DMS79 treated with DMSO at 0.1 percent for 48 hours (cell line): ENCODE data around the gene ITPK1.

Source experiments
- DNase-seq: peaks from one replicate; lab custom pipeline; 2025; lab: John Stamatoyannopoulos, UW

Gene ITPK1

DNA sequence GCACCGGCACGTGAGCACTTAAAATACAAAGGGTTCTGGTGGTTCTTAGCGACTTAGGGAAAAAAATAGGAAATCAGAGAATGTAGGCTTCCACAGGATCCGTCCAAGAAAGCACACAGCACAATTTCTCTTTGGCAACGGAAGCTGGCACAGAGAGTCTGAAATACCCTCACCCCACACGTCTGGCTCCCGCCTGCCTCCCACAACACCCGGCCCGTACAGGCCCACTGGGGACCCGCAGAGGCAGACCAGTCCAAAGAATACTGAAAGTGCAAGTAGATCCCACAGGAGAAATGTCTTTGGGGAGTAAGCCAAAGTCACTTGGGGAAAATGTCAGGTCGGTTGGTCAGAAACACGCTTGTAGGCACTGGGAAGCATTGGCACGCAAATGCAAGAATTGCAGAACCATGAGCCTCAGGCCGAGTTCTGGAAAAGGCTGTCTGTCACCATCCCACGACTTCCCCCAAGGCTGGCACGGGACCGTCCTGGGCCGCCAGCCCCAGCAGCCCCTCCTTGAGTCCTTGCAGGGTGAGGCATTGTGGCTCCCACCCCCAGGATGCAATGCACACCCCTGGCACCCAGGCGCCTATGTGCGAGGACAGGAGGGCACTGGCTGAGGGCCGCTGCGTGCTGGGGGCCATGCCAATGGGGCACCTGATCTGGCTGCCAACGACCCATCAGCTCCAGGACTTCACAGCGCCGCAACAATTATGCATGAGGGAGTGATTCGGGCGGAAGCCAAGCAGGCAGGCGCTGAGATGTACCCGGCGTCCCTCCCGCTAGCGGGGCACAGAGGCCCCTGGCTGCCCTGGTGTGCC lies 163.0 kb downstream of the ITPK1 start:
- no peak for DNase-seq

DNA sequence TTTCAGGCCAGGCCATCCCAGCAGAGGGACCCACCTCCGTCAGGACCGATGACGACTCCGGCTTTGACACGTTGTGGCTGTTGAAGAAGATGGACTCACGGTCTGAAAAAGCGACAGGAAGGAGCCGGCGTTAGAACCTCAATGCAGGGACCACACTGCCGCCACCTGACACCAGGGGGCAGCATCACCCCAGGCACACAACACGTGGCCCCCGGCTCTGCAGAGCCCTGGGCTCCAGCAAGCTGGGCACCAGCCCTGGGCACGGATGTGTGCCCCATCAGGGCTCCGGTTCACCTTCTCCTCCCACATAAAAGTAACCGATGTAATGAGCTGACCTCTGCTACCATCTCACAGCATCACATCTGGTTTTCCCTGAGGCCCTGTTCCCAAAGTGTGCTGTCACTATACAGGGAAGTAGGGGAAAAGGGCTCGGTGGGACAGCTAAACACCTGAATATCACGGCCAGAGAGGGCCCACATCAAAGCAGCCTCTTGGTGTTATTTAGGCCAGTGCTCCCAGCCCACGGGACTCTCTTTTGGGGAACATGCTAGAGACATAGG lies 163.7 kb downstream of the ITPK1 start:
- DNase-seq, result peak; percentile 73

DNA sequence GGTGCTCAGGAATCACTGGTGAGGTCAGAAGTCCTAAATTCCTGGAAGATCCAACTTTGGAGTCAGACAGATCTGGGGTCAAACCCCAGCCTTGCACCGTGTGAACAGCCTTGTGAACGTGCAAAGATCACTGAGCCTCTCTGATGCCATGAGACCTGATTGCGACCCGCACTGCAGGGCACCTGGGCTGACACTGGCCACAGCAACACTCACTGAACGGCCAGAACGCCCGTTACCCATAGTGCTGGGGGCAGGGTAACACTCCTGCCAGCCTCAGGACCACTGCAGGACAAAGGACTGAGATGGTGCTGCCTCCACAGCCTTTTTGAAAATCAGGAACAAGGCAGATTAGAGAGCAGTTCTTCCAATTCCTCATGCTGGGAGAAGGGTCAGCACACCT lies 164.5 kb downstream of the ITPK1 start:
- DNase-seq, result no peak

DNA sequence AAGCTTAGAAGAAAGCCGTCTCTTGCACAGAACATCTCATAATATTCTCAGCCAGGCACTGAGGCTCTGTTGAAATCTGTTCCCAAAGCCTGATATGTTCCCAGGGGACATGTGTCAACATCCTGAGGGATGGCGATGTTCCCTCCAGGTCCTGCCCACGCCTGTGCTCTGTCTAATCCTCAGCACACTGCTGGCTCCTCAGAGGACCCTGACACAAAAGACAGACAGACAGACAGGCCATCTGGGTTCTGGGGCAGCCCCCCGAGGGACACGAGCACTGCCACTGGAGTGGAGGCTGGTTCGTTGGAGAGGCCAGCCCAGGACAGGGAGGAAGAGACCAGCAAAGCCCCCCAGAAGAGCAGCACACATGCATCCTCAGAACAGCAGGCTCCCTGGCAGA lies 165.0 kb downstream of the ITPK1 start:
- no peak for DNase-seq

DNA sequence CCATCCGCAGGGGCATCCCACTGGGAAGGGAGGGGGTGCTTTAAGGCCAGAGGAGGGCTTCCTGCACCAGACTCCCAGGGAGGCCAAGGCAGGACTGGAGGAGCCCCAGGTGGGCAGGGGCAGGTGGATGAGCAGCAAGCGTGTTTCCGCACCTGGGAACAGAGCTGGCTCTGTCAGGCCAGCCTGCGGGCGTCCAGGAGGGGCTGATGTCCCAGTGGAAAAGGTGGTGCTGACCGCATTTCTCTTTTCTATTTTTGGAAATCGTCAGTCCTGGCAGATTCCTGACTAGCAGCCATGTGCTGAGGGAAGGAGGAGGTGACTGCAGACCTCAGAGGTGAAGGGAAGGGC lies 165.6 kb downstream of the ITPK1 start:
- no peak for DNase-seq

DNA sequence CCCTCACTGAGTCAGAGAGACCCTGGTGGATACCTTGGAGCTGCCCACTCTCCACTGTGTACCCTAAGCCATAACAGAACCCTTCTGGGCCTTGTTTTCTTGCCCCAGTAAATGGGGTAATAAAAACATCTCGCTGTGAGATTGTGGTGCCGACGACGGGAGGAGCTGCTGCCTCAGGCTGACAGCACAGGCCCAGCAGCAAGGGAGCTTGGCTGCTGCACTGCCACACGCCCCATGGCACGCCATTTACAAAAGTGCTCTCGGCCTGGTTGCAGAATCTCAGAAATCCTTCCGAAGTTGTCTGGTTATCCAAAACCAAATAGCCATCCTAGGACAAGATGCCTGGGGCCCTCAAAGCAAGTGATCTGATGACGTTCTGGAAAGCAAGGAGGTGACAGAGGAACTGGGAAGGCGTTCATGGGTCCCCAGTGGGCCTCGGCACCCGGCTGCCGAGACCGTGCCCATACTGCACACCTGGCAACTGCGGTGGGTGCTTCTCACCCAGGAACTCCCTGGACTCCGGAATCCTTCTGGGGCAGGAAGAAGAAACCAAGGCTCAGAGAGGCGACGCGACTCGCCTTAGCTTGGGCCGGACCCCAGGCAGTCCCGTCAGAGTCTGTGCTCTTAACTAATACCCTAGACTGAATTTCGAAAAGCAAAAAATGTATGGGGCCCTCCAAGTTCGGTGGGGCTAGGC lies 166.1 kb downstream of the ITPK1 start:
- no peak for DNase-seq

DNA sequence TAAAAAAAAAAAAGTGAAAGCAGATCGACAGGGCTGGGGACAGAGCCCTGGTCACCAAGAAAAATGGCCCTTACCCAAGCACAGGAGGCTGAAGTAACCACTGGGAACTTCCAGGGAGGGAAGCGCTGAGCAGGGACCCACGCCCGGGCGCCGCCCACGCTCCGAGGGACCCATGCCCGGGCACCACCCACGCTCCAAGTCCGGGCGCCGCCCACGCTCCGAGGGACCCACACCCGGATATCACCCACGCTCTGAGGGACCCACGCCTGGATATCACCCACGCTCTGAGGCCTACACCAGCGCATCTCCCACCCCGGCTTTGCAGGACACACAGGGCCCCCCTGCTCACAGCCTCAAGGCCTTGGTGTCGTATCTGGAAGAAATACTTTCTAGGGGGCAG lies 167.1 kb downstream of the ITPK1 start:
- no peak for DNase-seq

DNA sequence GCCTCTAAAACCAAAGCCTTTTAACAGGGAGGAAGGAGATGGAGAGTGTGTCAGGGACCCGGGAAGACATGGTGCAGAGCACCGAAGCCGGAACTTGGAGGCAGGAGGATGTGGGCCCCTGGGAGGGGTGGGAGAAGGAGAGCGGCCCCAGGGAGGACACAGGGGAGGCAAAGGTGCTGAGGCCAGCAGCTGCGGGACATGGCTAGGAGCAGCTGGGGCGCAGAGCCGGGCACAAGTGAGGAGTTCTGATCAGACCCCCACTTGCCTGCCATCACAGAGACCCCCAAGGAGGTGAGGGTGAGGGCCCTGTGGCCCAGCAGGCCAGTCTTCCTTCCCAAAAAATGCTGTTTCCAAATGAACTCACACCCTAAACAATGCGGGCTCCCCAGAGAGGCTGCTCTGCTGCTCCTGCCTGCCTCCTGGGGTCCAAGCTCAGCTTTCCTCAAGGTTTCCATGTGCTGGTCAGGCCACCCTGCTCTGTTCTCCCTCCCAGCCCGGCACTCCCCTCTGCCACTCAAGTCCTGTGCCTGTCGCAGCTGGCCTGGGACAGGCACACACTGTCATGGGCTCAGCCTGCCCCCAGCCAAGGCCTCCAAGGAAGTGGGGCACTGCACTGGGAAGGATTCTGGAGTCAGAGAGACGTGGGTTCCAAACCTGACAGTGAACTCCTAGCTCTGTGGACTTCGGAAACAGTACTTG lies 168.7 kb downstream of the ITPK1 start:
- no peak for DNase-seq

DNA sequence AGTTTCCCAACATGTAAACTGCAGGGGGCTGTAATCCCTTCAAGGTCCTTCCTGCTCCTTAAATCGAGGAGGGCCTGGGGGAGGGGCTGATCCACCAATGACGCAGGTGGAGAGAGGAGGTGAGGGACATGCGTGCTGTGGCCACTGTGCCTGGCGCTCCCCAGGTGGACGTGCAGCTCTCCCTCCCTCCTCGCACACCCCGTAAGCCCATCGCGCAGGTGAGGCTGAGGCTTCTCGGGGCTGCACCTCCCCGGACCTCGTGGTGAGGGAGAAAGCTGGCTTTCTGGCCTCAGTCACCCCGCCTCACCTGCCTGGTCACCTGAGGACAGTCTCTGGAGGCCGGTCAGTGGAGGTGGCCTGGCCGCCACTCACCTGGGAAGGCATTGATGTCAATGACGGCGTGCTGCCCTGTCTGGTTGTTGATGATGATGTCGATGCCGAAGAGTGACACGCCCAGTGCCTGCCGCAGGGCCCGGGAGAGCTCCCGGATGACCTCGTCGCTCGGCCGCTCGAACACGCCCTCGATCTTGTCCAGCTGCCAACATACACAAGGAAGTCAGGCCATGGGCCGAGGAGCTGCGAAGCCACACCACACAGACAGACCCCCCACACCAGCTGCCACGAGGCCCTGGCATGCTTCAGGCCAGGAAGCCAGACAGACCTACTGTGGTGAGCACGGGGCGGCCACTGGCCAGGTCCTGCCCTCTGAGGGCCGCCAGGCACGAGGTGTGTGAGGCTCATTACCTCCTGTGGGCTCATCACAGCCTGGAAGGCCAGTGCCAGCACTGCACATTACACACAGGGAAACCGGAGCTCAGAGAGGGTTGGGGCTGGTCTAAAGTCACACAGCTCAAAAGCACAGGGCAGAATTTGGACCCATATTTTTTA lies 169.5 kb downstream of the ITPK1 start:
- no peak for DNase-seq

DNA sequence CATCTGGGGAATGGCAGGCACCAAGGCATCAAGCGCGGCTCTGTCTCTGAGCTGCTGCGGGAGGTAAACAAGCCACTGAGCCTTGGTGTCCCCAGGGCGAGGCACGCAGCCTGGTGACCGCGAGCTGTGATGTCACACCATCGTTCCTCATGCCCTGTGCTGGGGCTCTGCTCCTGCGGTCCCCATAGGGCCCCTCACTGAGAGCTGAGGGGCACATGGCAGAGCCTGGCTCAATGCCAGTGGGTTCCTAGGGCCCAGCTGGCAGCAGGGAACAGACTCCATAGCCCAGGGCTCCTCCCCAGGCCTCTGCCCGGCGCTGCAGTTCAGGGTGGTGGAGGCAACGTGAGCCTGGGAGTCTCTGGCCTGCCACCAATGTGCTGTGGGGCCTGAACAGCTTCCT lies 170.2 kb downstream of the ITPK1 start:
- no peak for DNase-seq

DNA sequence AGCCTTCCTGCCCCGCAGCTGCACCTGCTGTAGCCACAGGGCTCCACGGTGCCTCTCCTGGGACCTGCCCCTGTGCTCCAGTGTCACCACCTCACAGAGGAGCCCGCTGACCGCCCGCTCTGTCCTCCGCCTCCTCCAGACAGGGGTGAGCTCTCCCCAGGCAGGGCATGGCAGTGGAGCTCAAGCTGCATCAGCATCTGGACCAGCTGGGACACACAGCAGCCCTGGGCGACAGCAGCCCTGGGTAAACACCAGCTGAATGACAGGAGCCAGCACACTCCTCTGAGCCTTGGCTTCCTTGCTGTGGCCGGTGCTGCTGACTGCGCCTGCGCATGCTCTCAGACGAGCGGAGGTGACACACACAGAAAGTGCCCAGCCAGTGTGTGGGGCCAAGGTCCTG lies 170.7 kb downstream of the ITPK1 start:
- DNase-seq, result no peak

DNA sequence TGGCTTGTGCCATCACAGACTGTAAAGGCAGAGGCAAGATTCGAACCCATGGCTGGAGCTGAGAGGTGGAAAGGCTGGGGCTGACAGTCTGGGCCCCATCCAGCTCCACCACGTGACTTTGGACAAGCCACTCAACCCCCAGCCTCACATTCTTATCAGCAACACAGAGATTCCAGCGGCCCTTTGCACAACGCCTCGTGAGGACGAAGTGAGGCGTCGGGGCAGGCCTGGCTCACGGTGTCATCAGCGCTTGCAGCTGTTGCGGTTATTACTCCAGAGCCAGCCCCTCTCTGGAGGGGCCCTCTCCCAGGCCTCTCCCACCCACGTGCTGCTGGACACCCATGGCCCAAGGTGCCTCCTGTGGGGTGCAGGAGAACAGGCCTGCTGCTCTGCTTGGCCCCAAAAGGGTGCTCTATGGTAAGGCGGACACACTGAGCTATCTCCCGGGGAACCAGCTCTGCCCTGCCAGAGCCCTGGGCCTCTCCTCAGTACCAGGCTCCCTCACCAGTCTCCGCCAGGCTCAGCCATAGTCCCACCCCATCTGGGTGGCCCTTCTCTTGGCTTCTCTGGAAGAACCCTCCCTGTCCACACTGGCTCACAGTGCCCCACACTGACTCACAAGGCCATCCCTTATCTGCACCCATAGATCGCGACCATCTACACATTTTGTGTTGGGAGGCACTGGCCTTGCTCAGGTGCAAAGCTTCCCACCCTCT lies 171.7 kb downstream of the ITPK1 start:
- no peak for DNase-seq

DNA sequence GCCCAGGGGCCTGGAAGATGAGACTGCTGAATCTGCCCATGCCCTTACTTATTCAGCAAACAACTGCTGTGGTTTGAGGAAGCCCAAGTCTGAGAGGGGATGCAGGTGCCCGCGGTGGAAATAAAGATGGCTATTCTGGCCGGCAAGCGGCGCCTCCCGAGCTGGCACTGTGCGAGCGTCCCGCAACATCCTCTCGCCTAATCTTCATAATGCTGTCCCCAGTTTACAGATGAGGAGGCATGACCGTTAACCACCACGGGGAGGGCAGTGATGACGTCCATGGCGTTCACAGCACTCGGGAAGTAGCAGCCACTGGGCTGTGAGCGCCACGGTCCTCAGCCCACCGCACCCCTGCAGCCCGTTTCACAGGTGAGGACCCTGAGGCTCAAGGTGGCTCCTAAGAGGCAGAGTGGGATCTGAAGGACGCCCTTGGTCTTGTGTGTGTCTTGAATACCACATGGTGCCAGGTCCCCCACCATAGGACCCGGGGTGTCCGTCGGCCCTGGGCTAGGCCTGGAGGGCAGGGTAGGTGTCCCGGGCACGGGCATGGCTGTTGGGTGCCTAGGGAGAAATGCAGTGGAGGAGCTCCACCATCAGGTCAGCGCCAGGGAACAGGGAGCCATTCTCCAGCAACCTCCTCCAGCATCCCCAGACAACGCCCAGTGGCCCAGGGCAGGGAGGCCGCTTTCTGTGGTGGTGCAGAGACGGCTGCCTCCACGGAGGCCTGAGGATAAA lies 172.6 kb downstream of the ITPK1 start:
- no peak for DNase-seq

DNA sequence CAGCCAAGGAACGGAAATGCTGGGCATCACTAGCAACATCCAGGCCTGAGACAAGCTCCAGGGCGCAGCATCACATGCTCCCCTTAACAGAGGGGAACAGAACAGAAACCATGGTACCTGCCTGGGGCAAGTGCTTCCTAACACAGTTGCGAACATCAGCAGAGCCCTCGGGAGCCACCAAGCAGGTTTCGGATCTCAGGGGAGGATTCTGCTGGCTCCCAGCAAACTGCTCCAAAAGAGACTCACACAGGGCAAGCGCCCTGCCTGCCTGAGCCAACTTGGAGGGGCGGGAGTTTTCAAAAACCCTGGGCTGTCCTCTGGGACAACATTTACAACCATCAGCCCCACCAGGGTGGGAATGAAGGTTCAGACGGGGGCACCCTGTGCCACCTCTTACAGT lies 173.1 kb downstream of the ITPK1 start:
- no peak for DNase-seq

DNA sequence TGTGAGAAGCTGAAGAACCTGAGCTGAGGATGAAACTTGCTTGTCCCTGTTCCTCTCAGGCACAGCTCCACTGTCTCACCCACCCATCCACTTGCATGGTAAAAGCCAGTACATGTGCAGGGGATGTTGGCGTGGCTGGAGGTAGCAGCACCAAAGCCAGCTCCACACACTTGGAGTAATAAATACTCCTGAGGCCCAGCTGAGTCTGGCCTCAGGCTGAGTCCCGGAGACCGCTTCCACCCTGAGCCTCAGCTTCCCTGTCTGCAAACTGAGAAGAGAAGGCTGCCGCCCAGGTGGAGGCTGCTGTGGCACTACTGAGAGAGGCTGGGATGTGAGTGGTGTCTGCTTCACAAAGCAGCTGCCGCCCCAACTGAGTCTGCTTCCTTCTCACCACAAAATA lies 173.6 kb downstream of the ITPK1 start:
- DNase-seq, result no peak

DNA sequence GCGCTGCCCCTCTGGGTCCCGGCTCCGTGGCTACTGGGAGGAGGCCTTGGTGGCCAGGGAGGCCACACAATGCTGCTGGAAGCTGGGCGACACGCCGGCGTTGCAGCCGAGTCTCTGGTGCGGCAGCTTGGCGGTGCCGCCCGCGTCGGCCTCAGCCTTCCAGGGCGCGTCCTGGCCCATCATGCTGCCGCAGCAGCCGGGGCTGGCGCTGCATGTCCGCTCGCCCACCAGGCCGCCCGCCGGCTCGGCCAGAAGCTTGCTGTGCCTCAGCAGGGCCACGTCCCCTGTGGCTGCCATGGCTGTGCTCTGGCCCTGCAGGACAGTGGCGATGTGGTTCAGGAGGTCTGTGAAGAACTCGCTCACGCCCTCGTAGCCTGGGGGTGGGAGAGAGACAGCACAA lies 174.2 kb downstream of the ITPK1 start:
- no peak for DNase-seq

DNA sequence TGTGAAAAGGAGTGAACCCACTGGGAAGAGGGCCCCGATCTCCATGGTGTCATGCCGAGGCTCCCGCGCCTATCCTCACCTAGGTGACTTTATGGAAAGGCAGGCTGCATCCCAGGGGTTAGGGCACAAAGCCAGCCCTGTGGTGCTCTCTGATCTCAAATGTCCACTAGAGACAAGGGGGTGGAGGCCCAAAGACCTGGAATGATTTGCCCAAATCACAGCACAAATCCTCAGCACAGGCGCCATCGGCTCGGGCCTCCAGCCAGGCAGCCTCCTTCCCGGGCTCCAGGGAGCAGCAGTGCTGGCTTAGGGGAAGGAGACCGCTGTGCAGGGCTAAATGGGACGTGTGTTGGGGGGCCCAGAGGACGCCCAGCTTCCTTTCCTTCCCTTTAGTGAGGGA lies 175.2 kb downstream of the ITPK1 start:
- no peak for DNase-seq

DNA sequence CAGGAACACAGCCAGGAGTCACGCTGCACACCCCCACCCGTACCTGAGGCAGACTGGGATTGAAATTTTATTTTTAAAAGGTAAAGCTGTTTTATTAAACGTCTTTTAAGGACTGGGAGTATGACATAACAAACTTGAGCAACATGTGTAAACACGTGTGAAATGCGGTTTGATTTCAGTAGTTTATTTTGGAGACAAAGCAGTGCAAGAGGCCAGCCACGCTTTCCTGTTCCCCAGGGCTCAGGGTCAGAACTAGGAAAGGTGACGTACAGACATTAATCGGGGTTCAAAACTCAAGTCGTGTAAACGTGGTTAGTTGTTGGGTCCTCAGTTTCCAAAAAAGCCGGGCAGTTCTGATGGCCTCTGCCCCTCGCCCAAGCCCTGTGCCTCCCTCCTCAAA lies 176.0 kb downstream of the ITPK1 start:
- no peak for DNase-seq

DNA sequence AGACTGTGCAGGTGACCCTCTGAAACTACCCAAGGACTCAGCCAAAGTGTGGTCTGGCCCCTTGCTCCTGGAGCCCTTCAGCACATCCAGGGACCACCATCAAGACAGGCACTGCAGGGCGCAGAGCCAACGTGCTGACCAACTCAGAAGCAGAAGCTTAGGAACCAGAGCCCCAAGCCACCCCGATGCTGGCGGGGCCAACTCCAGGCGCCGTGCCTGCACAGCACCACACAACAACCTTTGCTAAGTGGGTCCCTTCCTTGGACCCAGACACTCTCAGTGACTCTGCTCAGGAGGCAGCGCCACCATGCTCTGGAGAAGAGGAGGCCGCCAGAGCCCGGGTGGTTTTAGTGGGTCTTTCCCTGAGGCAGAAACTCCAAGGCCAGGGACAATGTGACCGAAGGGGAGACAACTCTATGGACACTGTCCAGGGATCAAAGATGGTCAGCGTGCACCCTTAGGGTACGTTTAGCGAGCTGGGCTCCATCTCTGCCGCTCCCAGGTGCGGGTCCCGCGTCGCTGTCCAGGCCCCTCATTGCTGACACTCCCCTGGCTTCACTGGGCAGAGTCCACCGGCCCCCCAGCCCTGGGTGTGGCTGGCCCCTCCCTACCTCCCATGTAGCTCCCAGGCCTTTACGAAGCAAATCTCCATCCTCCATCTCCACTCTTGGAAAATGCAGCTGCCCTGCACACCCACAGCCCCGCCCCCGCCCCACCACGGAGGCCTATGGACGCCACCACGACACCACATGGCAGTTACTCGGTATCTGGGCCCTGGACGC lies 176.6 kb downstream of the ITPK1 start:
- DNase-seq, result no peak
